PC-9 (cell line): ENCODE data around the gene MAN1C1.

Source experiments
- CTCF ChIP-seq: fragments of 200-600 bp; sonication (generic); conservative IDR thresholded peaks from 2 replicates; pipeline ENCODE4 v1.6.1; 2017; ENCODE audit warnings: mixed run types, antibody characterized with exemption, mild to moderate bottlenecking, moderate library complexity
- EZH2 ChIP-seq: fragments of 200-600 bp; sonication (generic); IDR thresholded peaks from 2 replicates; pipeline ENCODE4 v1.8.0; 2017; ENCODE audit warnings: antibody characterized with exemption, low read depth

- TF ChIP-seq CTCF (no peak), EZH2 (no peak)
These were observed 150.8 kb downstream of the MAN1C1 start for GRCh38 chr1:25767437-25767770.
